Cardiac ventricle fibroblast (primary cell): ENCODE results near the gene KIF5C. TPM values are rescaled to one million over a fixed set of nuclear protein-coding genes. Genes with fewer than 3 reads are reported as not detected.

Experiments used
- total RNA-seq: library from RNA; depleted of rRNA; stranded (reverse); fragments of >200 nt; gene quantifications from 2 replicates; pipeline ENCODE4 v1.2.3, GENCODE V29; 2015

Gene KIF5C
- 0.05 and 0.25 TPM in 2 replicates for total RNA-seq

GRCh38 chr2:148874868-148875341, at the start of gene KIF5C:
Gene KIF5C, plus strand, starts transcription at chr2:148875227. Its CDS starts 391 bp downstream, at chr2:148875618.

DNA sequence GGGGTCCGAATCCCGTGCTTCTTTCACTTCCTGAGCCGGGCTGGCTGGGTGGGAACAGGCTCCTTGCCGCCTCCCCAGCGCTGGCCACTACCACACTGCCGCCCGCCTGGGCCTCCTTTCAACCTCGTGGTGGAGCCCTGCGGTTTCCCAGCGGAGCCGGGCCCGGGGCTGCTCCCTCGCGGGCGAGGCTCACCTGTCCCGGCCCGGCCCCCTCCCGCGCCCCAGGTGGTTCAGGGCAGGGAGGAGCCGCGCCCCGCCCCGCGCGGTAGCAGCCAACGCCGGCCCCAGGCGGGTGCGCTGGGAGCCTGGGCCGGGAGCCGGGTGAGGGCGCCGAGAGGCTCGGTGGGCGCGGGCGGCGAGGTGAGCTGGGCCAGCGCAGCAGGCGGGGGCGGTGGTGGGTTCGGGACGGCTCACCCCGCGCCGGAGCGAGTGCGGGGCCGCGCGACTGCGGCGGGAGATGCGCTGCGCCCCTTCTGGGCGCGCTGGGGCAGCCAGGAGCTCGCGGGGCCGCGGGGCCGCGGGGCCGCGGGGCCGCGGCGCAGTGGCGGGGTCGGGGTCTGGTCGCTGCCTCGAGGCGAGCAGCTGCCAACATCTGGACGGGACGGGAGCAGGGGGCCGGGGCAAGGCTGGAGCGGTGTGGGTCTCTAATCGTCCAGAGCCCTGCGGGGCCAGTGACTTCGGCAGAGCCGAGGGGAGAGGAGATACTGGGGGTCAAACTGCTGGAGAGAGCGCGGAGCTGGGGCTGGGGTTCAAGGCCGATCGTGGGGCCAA, 163.6 kb downstream of the KIF5C start, which contains the start of gene LYPD6B:
Gene LYPD6B, plus strand, starts transcription at position 258 of the 771 bp plus-strand sequence. CDS start 92,250 bp downstream, outside the sequence.

Other genes starting within 250 kb of the KIF5C start
- 9.0 and 16.5 TPM in 2 replicates for gene EPC2, start 230.5 kb upstream of the KIF5C start, total RNA-seq
- not detected in 2 replicates for gene LYPD6B, start 163.5 kb downstream of the KIF5C start, total RNA-seq